Activated T-cell treated with anti-CD3 and anti-CD28 coated beads, Interleukin-2, amount 50 U/mL, for 1 hour (primary cell): ENCODE data around the gene KRT75.

Experiments used
- DNase-seq: peaks from one replicate; pipeline ENCODE4 v3.0.0-alpha.2; 2020

KRT75 gene

DNA sequence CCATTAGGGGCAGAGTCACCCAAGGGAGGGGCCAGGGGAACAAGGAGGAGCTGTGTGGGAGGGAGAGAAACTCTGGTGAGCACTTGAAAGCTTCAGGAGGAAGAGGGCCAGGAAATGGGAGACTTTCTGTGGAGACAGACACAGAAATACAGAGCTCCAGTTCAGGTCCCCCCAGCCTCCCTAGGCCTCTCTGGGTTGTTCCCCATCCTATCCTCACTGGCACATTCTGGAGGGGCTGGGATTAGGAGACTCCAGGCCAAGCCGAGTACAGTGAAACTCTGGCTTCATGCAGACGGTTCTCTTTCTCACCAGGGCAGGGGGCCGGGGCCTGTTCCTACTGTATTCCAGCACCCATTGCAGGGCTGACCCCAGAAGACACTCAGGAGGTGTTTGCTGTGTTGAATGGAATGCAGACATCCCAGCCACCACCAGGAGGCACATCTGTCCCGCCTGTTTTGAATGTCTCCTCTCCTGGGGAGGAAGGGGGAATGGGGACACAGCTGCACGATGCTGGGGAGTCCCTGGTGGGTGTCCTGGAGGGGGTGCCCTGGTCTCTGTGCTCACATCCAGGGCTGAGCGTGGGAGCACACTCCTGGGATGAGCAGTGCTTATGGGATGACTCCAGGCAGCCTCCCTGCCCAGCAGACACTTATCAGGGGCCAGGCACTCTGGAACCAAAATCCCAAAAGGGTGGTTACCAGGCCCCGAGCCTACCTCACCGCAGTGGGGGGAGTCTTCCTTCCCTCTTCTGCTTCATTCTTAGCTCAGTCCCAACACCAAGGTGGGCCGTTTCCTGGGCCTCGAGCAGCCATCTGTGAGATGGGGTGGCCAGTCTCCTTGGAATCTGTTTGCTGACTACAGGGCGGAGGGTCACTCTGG is 43.2 kb downstream of the KRT75 start:
- no peak for DNase-seq

DNA sequence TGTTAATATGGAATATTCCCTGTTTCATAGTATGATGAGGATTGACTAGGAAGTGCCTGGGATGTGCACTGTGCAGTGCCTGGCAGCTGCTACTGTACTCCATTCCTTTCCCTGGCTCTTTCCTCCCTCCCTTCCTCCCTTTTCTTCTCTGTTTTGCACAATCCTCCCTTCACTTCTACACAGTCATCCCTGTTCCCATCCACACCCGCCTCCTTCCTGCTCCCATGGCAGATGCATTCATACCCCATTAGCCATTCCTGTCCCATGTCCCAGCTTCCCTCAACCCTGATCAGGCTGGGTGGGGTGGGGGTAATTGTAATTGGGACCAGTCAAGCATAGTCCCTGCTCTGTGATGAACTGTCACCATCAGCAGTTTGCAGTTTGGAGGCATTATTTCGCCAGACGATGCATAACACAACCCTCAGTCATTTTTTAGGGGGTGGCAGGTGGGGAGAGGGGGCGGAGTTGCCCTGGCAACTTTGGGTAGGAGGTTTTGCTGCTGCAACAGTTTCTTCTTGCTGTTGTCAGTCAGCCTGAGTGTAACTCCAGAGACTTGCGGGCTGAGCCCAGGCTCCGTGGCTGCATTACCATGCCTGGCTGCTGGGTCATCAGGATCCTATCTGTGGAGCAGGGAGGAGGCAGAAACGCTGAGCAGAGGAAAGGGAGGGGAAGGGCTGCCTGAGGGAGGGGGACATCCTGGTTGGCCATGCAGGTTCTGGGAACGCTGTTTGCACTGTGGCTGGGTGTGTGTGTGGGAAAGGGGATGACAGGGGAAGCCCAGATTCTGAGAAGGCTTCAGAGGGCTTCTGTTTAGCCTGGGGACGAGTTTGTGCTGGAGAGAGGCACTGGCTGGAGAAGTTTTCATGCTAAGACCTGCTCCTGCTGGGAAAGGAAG is 44.6 kb downstream of the KRT75 start:
- DNase-seq, result no peak

DNA sequence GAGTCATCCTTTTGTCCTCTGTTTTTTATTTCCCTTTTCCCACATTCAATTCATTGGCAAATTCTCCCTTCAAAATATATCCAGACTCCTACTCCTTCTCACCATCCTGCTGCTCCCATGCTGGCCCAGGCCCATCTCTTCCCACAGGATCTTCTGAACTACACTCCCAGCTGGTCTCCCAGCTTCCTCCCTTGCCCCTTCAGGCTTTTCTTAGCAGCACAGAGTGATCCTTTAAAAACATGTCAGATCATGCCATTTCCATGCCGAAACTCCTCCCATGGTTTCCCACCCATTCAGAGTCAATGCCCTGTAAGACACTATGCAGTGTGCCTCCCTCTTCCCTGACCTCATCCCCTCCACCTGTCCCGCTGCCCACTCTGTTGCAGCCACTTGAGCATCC is 46.3 kb downstream of the KRT75 start:
- no peak for DNase-seq

DNA sequence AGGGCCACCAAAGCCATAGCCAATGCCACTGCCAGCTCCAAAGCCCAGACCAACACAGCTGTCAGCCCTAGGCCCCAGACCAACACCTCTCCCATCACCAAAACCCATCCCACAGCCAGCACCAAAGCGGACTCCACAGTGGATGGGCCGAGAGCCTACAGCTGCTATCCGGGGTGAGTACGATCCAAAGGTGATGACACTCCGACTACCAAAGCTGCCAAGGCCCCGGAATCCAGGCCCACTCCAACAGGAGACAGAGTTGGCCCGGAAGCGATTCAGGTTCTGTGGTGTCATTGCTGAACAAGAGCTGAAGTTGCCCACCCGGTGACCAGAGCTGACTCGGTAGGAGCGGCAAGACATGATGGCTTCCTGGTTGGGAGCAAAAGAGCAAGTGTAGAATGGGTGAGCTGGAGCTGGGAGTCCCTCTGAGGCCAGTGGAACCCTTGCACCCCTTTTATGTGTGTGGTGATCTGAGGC is 48.9 kb downstream of the KRT75 start, which contains the start of gene KRT84:
Gene KRT84, minus strand, starts transcription at position 427 of the 477 bp plus-strand sequence. Its CDS starts 67 bp downstream, at position 360.
- DNase-seq, result no peak

DNA sequence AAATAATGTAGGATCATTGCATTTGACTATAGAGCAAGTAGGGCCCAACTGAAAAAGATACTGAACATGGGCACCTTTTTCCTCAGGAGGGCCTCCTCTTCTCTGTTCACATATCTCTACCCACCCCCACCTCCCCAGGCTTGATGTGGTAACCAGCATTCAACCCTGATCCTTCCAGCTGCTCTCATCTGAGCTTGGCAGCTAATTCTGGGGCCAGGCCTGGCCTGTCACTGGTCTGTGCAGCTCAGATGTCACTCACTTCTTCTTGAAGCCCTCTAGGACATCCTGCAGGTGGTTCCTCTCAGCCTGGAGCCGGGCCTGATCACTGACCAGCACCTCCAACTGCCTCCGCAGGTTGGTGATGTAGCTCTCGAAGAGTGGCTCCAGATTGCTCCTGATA is 50.8 kb downstream of the KRT75 start:
- DNase-seq, result no peak

DNA sequence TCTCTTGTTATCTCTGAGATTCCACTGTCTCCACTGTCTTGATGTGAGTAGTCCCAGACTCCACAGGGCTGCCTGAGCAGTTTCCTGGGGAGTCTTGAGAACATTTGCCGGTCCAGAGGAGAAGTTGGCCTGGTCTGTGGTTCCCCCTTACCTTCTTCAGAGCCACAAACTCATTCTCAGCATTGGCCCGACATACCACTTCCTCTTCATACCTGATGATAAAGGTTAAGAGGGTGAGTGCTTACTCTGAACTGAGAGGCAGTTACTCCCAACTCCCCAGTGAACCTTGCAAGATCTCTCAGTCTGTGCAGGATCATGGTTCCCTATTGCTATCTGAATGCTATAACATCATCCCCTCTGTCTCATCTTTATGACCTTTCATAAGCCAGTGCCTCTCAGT is 51.3 kb downstream of the KRT75 start:
- DNase-seq, result no peak

DNA sequence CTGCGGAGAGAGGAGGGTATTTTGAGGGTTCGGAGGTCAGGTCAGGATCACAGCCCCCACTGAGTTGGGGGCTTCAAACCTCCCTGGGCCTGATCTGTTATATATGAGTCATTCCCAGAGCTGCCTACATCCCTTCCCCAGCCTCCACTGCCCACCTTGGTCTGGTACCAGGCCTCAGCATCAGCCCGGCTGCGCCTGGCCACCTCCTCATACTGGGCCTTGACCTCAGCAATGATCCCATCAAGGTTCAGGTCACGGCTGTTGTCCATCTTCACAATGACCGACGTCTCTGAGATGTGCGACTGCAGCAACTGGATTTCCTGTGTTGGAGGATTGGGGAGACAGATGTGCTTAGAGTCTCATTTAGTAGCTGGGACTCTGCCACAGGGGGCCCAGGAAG is 53.0 kb downstream of the KRT75 start:
- DNase-seq, result no peak

DNA sequence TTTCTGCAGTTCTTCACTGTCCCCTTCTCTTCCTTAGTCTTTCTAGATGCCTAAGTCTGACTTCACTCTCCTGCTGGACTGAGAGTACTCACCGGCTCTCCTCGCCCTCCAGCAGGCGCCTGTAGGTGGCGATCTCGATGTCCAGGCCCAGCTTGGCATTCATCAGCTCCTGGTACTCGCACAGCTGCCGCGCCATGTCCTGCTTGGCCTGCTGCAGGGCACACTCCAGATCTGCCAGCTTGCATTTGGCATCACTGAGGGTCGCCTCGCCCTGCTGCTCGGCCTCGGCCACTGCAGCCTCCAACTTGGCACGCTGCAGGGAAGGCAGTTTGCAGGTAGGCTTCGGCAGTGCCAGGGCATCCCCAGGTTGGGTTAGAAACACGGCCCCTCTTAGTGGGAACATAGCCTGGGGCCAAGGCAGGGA is 53.9 kb downstream of the KRT75 start:
- no peak for DNase-seq

DNA sequence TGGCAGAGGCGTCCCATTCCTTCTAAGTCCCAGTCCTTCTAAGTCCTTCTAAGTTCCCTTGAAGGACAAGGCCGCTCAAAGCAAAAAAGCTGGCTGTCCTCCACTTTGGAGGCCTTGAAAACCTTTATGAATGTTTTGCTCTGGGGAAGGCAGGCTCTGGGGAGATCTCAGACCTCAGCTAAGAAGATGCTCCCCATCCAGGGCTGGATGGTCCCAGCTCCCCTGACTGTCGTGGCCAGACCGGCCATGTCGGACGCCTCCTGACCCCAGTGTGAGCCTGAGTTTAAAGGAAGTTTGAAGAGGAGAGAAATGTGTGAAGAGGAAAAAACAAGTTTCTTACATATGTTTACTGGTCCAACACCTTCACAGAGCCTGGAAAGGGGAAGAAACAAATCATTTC is 54.6 kb downstream of the KRT75 start:
- no peak for DNase-seq

DNA sequence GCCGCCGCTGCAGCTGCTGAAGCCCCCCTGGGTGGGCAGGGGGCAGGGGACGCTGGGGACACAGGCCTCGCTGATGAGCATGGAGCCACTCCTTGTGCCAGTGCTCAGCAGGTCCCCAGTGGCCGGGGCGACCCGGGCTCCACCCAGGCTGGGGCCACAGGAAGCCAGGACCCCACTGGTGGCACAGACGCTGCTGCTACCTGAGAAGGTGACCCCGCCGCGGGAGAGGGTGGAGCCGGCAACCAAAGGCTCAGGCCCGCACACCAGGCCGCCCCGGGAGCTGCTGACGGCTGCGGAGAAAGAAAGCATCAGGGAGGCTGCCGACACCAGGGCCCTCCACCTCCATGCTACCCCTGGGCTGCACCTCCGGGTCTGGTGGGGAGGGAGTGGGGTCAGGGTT is 56.1 kb downstream of the KRT75 start:
- no peak for DNase-seq

DNA sequence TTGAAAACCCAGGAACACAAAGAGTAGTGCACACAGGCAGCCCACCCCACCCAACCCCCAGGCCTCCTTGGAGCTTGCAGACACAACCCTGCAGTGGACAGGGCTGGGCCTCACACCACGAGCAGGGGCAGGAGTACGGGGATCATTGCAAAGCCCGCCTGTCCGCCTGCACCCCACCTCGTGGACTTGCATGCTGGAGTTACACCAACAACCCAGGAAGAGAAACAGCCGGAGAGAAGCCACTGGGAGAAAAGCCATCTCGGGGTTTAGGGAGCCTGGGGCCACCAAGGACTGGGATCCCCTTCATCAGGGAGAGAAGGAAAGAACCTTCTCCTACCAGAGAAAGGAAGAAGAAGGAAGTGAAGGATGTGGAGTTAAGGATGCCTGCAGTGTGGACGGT is 56.9 kb downstream of the KRT75 start:
- DNase-seq, result no peak
